Measurements from ENCODE around the gene SLC30A1.

GRCh38 chr1:211577277-211577818 is 1.6 kb downstream of the SLC30A1 start:
- no peak for TF ChIP-seq CTCF (IDR thresholded peaks at IDR 0.05)
- no peak for TF ChIP-seq POLR2A (IDR thresholded peaks at IDR 0.05)

Data from esophagus squamous epithelium (tissue), 4 donors.